ENCODE results near the gene MACROD1.

- no peak for TF ChIP-seq POLR2A (IDR thresholded peaks at IDR 0.05)
- no peak for TF ChIP-seq CTCF (IDR thresholded peaks at IDR 0.05)
Measured at GRCh38 chr11:64180891-64181290, 15.0 kb upstream of the MACROD1 start.
